ENCODE results near the gene AKR1C8. TPM values are rescaled to one million over a fixed set of nuclear protein-coding genes. Genes with fewer than 3 reads are reported as not detected.

Gene AKR1C8
- total RNA-seq, 2 donors from 2014 or later, result not detected

DNA sequence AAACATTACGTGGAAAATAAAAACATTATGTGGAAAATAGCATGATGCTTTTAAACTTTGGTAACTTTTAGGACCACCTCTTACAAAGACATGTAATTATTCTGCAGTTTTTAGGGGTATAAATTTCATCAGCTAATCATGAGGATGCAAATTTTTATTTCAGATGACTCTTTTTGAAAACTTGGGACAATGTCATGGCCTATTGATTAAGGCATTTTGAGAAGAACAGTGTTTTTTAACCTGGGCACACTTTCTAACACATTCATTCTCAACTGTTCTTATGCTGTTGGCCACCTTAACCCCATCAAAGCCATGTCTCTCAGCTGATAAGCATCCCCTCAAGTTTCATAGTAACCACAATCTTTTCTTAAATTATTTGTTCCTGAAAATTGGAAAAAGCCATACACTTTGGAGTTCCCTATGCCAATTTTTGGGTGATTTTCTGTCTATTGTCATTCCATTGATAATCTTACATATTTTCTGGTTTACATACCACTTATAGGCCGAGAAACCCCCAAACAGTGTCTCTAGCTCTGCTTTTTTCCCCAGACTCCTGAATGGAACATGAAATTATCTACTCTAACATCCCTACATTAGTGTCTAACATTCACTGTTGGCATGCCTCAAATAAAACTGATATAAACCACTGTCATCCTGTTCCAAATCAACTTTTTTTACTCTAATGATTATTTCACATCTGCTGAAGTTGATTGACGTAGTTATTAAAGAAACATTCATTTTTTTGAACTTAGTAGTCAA is 76.1 kb downstream of the AKR1C8 start:
- Histone ChIP-seq H3K27ac (no peak overlapping the region), H3K36me3 (peaks cover 15% of the 10 kb centered on the region), H3K9me3 (no peaks in the 10 kb centered on the region), H3K4me1 (ENCODE audit: control insufficient read depth in 1 of 2, low read depth in 2 of 2) (peaks cover 0 to 6% of the 10 kb centered on the region in 2 donors), H3K27me3 (replicated peaks; ENCODE audit: insufficient read depth) (no peaks in the 10 kb centered on the region), H3K4me3 (no peak overlapping the region)
- TF ChIP-seq, protein P1, sequence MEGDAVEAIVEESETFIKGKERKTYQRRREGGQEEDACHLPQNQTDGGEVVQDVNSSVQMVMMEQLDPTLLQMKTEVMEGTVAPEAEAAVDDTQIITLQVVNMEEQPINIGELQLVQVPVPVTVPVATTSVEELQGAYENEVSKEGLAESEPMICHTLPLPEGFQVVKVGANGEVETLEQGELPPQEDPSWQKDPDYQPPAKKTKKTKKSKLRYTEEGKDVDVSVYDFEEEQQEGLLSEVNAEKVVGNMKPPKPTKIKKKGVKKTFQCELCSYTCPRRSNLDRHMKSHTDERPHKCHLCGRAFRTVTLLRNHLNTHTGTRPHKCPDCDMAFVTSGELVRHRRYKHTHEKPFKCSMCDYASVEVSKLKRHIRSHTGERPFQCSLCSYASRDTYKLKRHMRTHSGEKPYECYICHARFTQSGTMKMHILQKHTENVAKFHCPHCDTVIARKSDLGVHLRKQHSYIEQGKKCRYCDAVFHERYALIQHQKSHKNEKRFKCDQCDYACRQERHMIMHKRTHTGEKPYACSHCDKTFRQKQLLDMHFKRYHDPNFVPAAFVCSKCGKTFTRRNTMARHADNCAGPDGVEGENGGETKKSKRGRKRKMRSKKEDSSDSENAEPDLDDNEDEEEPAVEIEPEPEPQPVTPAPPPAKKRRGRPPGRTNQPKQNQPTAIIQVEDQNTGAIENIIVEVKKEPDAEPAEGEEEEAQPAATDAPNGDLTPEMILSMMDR (IDR thresholded peaks at IDR 0.05), result no peak
- ATAC-seq (ENCODE audit: insufficient number of reproducible peaks, low FRiP score, low read depth) (no peak), DNase-seq (ENCODE audit: low spot score) (no peak)

DNA sequence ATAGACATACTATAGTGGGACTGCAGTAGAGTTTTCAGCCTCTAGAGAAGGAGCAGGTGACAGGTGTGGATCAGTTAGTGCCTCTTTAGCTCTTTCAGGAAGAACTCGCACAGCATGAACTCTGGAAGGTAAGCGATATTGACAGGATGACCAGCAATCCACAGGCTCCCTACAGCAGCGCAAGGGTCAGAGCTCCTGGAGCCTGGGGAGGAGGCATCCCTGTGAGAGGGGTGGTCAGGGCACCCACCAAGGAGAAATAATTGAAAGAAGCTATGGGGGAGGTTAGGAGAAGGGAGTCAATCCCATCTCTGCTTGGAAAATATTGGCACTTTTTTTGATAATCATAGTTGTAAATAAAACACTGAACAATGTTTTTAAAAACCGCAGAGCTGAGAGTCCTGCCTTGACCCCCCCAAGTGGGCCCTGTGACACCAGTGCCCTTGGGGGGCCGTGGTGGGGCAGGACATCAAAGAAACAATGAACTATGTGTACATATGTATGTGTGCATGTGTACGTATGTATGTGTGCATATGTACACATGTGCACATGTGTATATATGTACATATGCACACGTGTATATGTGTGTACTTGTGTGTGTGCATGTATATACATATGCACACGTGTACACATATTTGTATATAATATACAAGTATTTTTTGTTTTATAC is 77.0 kb downstream of the AKR1C8 start:
- ATAC-seq (ENCODE audit: insufficient number of reproducible peaks, low FRiP score, low read depth) (no peak), DNase-seq (ENCODE audit: low spot score) (no peak)
- Histone ChIP-seq H3K36me3 (peaks cover 21% of the 10 kb centered on the region), H3K4me1 (ENCODE audit: control insufficient read depth in 1 of 2, low read depth in 2 of 2) (peaks cover 0 to 6% of the 10 kb centered on the region in 2 donors), H3K27ac (no peak overlapping the region), H3K27me3 (replicated peaks; ENCODE audit: insufficient read depth) (no peaks in the 10 kb centered on the region), H3K9me3 (no peaks in the 10 kb centered on the region), H3K4me3 (no peak overlapping the region)
- TF ChIP-seq, protein P1 (IDR thresholded peaks at IDR 0.05), result no peak

DNA sequence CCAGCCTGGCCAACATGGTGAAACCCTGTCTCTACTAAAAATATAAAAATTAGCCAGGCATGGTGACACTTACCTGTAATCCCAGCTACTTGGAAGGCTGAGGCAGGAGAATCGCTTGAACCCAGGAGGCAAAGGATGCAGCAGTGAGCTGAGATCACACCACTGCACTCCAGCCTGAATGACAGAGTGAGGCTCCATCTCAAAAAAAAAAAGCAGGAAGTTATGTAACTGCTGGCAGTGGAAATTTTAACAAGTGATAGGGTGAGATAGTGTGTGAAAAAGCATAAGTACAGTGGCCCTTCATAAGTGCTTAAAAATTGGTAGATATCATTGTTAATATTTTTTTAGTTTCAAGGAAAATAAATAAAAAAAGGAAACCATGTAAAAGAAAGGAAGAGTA is 78.4 kb downstream of the AKR1C8 start:
- H3K9me3 ChIP-seq, result no peaks in the 10 kb centered on the region
- H3K4me1 ChIP-seq (ENCODE audit: control insufficient read depth in 1 of 2, low read depth in 2 of 2), result peaks cover 0 to 6% of the 10 kb centered on the region in 2 donors
- H3K4me3 ChIP-seq, result no peak overlapping the region
- no peak overlapping the region for H3K27ac ChIP-seq
- TF ChIP-seq, protein P1 (IDR thresholded peaks at IDR 0.05), result no peak
- H3K27me3 ChIP-seq (replicated peaks; ENCODE audit: insufficient read depth), result no peaks in the 10 kb centered on the region
- DNase-seq (ENCODE audit: low spot score) (no peak), ATAC-seq (ENCODE audit: insufficient number of reproducible peaks, low FRiP score, low read depth) (no peak)
- H3K36me3 ChIP-seq, result peaks cover 25% of the 10 kb centered on the region

DNA sequence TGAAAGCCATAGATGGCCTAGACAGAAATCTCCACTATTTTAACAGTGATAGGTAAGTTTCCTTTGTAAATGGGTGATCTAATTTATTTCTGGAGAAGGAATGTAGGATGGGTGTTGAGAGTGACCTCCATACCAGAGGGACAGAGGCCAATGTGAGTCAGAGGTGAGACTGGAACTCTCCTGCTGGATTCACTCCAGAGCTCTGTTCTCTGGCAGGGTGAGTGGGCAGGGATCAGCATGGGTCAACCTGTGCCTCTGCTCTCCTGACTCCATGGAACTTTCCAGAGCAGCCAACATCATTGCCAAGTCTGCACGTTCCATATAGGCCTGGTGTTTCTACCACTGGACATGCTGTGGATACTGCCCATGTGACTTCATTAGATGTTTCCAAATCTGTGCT is 79.3 kb downstream of the AKR1C8 start:
- no peak overlapping the region for H3K4me3 ChIP-seq
- H3K36me3 ChIP-seq, result peaks cover 25% of the 10 kb centered on the region
- TF ChIP-seq, protein P1 (IDR thresholded peaks at IDR 0.05), result no peak
- ATAC-seq (ENCODE audit: insufficient number of reproducible peaks, low FRiP score, low read depth) (no peak), DNase-seq (ENCODE audit: low spot score) (no peak)
- no peaks in the 10 kb centered on the region for H3K9me3 ChIP-seq
- H3K4me1 ChIP-seq (ENCODE audit: control insufficient read depth in 1 of 2, low read depth in 2 of 2), result peaks cover 0 to 6% of the 10 kb centered on the region in 2 donors
- H3K27me3 ChIP-seq (replicated peaks; ENCODE audit: insufficient read depth), result no peaks in the 10 kb centered on the region
- no peak overlapping the region for H3K27ac ChIP-seq

Other genes with a start within 250 kb of the AKR1C8 start
- 100 to 1,000 TPM in 1 of 2 donors, 10 to 100 TPM in 1; 91.5 to 160 TPM for gene AKR1C1, start 221.7 kb downstream of the AKR1C8 start, total RNA-seq
- gene AKR1C2, start 181.3 kb downstream of the AKR1C8 start, total RNA-seq, result 10 to 100 TPM; 44.9 to 93.3 TPM
- 10 to 100 TPM; 77.4 to 92.9 TPM for gene AKR1C3, start 90.7 kb downstream of the AKR1C8 start, total RNA-seq
- gene AKR1C4, start 11.7 kb upstream of the AKR1C8 start, total RNA-seq, result not detected
- gene UCN3, start 179.8 kb upstream of the AKR1C8 start, total RNA-seq, result not detected
- gene TUBAL3, start 219.7 kb upstream of the AKR1C8 start, total RNA-seq, result not detected
- 100 to 1,000 TPM; 117 to 232 TPM for gene NET1, start 227.4 kb upstream of the AKR1C8 start, total RNA-seq